Measurements from ENCODE around the gene OR4C11.

OR4C11 gene

GRCh38 chr11:55607545-55607944, at the start of gene OR4C11:
Gene OR4C11 (minus strand): TSS chr11:55607645. CDS start chr11:55604373, 3,272 bp downstream.
- no peak for DNase-seq (ENCODE audit: low read depth in 2 of 2, low spot score in 1 of 2)

- DNase-seq (ENCODE audit: low read depth in 2 of 2, low spot score in 1 of 2) = no peak
Observed at GRCh38 chr11:55655096-55655495, 47.7 kb upstream of the OR4C11 start.

GRCh38 chr11:55652560-55652959, 45.1 kb upstream of the OR4C11 start:
- no peak for DNase-seq (ENCODE audit: low read depth in 2 of 2, low spot score in 1 of 2)

- no peak for DNase-seq (ENCODE audit: low read depth in 2 of 2, low spot score in 1 of 2)
Observed at GRCh38 chr11:55648027-55648426, 40.6 kb upstream of the OR4C11 start, which contains the start of gene OR4S2. Gene OR4S2 (plus strand): TSS chr11:55648327. CDS start chr11:55650904, 2,577 bp downstream.

- no peak for DNase-seq (ENCODE audit: low read depth in 2 of 2, low spot score in 1 of 2)
Observed at GRCh38 chr11:55634813-55635212, 27.4 kb upstream of the OR4C11 start, which contains the start of gene OR4P4. Gene OR4P4 (plus strand): TSS chr11:55635113.

- no peak for DNase-seq (ENCODE audit: low read depth in 2 of 2, low spot score in 1 of 2)
Observed at GRCh38 chr11:55624531-55624930, 17.1 kb upstream of the OR4C11 start.

- no peak for DNase-seq (ENCODE audit: low read depth in 2 of 2, low spot score in 1 of 2)
Observed at GRCh38 chr11:55572548-55572947, 34.9 kb downstream of the OR4C11 start.

- no peak for DNase-seq (ENCODE audit: low read depth in 2 of 2, low spot score in 1 of 2)
Observed at GRCh38 chr11:55571828-55572227, 35.6 kb downstream of the OR4C11 start, which contains the start of gene OR4C16. Gene OR4C16 (plus strand): TSS chr11:55572128. CDS start chr11:55572128, 0 bp downstream.

GRCh38 chr11:55554169-55554568, 53.3 kb downstream of the OR4C11 start, which contains the start of gene OR4C15:
Gene OR4C15 (plus strand): TSS chr11:55554469. CDS start chr11:55554469, 0 bp downstream.
- no peak for DNase-seq (ENCODE audit: low read depth in 2 of 2, low spot score in 1 of 2)

Measured in stimulated activated CD8-positive, alpha-beta memory T cell treated with anti-CD3 and anti-CD28 coated beads, Interleukin-4, amount 100 ng/mL, for 4 hours (primary cell).